Activated CD8-positive, alpha-beta memory T cell treated with anti-CD3 and anti-CD28 coated beads, Interleukin-2, amount 50 U/mL, for 24 hours (primary cell): ENCODE data around the gene CAP2.

Experiments
- DNase-seq: peaks from one replicate; pipeline ENCODE4 v3.0.0-alpha.2; 2020; ENCODE audit errors: extremely low read depth

Gene CAP2

GRCh38 chr6:17392978-17393891 lies at the start of gene CAP2:
Gene CAP2 (plus strand): TSS chr6:17393595. CDS start chr6:17421556, 27,961 bp downstream.
- DNase-seq: no peak

- DNase-seq: no peak
Measured at GRCh38 chr6:17347012-17347411, 46.4 kb upstream of the CAP2 start.

- DNase-seq: no peak
Measured at GRCh38 chr6:17349427-17349826, 44.0 kb upstream of the CAP2 start.

GRCh38 chr6:17352302-17352701 lies 41.1 kb upstream of the CAP2 start:
- DNase-seq: no peak

- DNase-seq: no peak
Measured at GRCh38 chr6:17353440-17354175, 39.8 kb upstream of the CAP2 start.

- DNase-seq: no peak
Measured at GRCh38 chr6:17354700-17355403, 38.5 kb upstream of the CAP2 start.

GRCh38 chr6:17355404-17355774 lies 38.0 kb upstream of the CAP2 start:
- no peak for DNase-seq

GRCh38 chr6:17358515-17358914 lies 34.9 kb upstream of the CAP2 start:
- DNase-seq: no peak

- no peak for DNase-seq
Measured at GRCh38 chr6:17360564-17360963, 32.8 kb upstream of the CAP2 start.

GRCh38 chr6:17361013-17361412 lies 32.4 kb upstream of the CAP2 start:
- no peak for DNase-seq

GRCh38 chr6:17365961-17366360 lies 27.4 kb upstream of the CAP2 start:
- DNase-seq: no peak

- DNase-seq: no peak
Measured at GRCh38 chr6:17367868-17368267, 25.5 kb upstream of the CAP2 start.

GRCh38 chr6:17381424-17382147 lies 11.8 kb upstream of the CAP2 start:
- no peak for DNase-seq

GRCh38 chr6:17385660-17386059 lies 7.7 kb upstream of the CAP2 start:
- no peak for DNase-seq

- no peak for DNase-seq
Measured at GRCh38 chr6:17388365-17388764, 5.0 kb upstream of the CAP2 start.

GRCh38 chr6:17389274-17389847 lies 4.0 kb upstream of the CAP2 start:
- DNase-seq: no peak

GRCh38 chr6:17390276-17390675 lies 3.1 kb upstream of the CAP2 start:
- DNase-seq: no peak

- DNase-seq: no peak
Measured at GRCh38 chr6:17391976-17392375, 1.4 kb upstream of the CAP2 start.

GRCh38 chr6:17393892-17394631 lies 667 bp downstream of the CAP2 start:
- no peak for DNase-seq

GRCh38 chr6:17395112-17395511 lies 1.7 kb downstream of the CAP2 start:
- DNase-seq: no peak

- no peak for DNase-seq
Measured at GRCh38 chr6:17396256-17396655, 2.9 kb downstream of the CAP2 start.
